PC-9 (cell line): ENCODE measurements around the gene SERPINE1.

Source experiments
- CTCF ChIP-seq: fragments of 200-600 bp; sonication (generic); conservative IDR thresholded peaks from 2 replicates; pipeline ENCODE4 v1.6.1; 2017; ENCODE audit warnings: mixed run types, antibody characterized with exemption, mild to moderate bottlenecking, moderate library complexity
- EZH2 ChIP-seq: fragments of 200-600 bp; sonication (generic); IDR thresholded peaks from 2 replicates; pipeline ENCODE4 v1.8.0; 2017; ENCODE audit warnings: antibody characterized with exemption, low read depth

- no peak for TF ChIP-seq CTCF
- no peak for TF ChIP-seq EZH2
These were observed 4.6 kb upstream of the SERPINE1 start for GRCh38 chr7:101121991-101122932.
